Measurements from ENCODE around the gene DNAJB6.

The DNAJB6 gene

GRCh38 chr7:157366722-157367121 lies 29.9 kb downstream of the DNAJB6 start:
- no peak for TF ChIP-seq CREB5 (CRISPR knock-in tag; IDR thresholded peaks at IDR 0.05; ENCODE audit: low read depth)
- no peak for TF ChIP-seq ZNF8 (CRISPR knock-in tag; IDR thresholded peaks at IDR 0.05)
- no peak for TF ChIP-seq CSDC2 (CRISPR knock-in tag; IDR thresholded peaks at IDR 0.05)
- no peak for TF ChIP-seq PPARA (CRISPR knock-in tag; IDR thresholded peaks at IDR 0.05; ENCODE audit: borderline replicate concordance)
- TF ChIP-seq ISL1 (CRISPR knock-in tag; IDR thresholded peaks at IDR 0.05): no peak
- no peak for TF ChIP-seq SNAI2 (CRISPR knock-in tag; IDR thresholded peaks at IDR 0.05)
- TF ChIP-seq OSR1 (CRISPR knock-in tag; IDR thresholded peaks at IDR 0.05): no peak
- no peak for TF ChIP-seq CSRNP3 (CRISPR knock-in tag; IDR thresholded peaks at IDR 0.05)
- no peak for TF ChIP-seq ZNF565 (CRISPR knock-in tag; conservative IDR thresholded peaks at IDR 0.05; ENCODE audit: low read depth)
- TF ChIP-seq ESRRG (CRISPR knock-in tag; IDR thresholded peaks at IDR 0.05): no peak
- no peak for TF ChIP-seq GLIS3 (CRISPR knock-in tag; IDR thresholded peaks at IDR 0.05)
- no peak for TF ChIP-seq ZFP3 (CRISPR knock-in tag; IDR thresholded peaks at IDR 0.05)
- TF ChIP-seq BACH2 (CRISPR knock-in tag; IDR thresholded peaks at IDR 0.05; ENCODE audit: borderline replicate concordance): no peak
- TF ChIP-seq ARNTL (CRISPR knock-in tag; IDR thresholded peaks at IDR 0.05; ENCODE audit: borderline replicate concordance, low read depth): no peak
- TF ChIP-seq ZNF70 (CRISPR knock-in tag; IDR thresholded peaks at IDR 0.05): no peak
- TF ChIP-seq ZFP30 (CRISPR knock-in tag; IDR thresholded peaks at IDR 0.05): no peak
- no peak for TF ChIP-seq POU6F1 (CRISPR knock-in tag; IDR thresholded peaks at IDR 0.05; ENCODE audit: borderline replicate concordance, low read depth)
- no peak for TF ChIP-seq TOX (CRISPR knock-in tag; IDR thresholded peaks at IDR 0.05; ENCODE audit: borderline replicate concordance)
- no peak for TF ChIP-seq ZC3H10 (CRISPR knock-in tag; IDR thresholded peaks at IDR 0.05)
- no peak for TF ChIP-seq TSHZ2 (CRISPR knock-in tag; IDR thresholded peaks at IDR 0.05)
- ATAC-seq: no peak

GRCh38 chr7:157368955-157369354 lies 32.2 kb downstream of the DNAJB6 start:
- TF ChIP-seq ZC3H10 (CRISPR knock-in tag; IDR thresholded peaks at IDR 0.05) (no peak), ZNF565 (CRISPR knock-in tag; conservative IDR thresholded peaks at IDR 0.05; ENCODE audit: low read depth) (no peak)
- ATAC-seq: no peak

GRCh38 chr7:157370742-157371141 lies 33.9 kb downstream of the DNAJB6 start:
- TF ChIP-seq ISL1 (CRISPR knock-in tag; IDR thresholded peaks at IDR 0.05) (no peak), CSRNP3 (CRISPR knock-in tag; IDR thresholded peaks at IDR 0.05) (no peak)
- no peak for ATAC-seq

- TF ChIP-seq TSHZ2 (CRISPR knock-in tag; IDR thresholded peaks at IDR 0.05) (no peak), OSR1 (CRISPR knock-in tag; IDR thresholded peaks at IDR 0.05) (no peak), PATZ1 (CRISPR knock-in tag; IDR thresholded peaks at IDR 0.05; ENCODE audit: borderline replicate concordance) (no peak), ISL1 (CRISPR knock-in tag; IDR thresholded peaks at IDR 0.05) (no peak), ZC3H10 (CRISPR knock-in tag; IDR thresholded peaks at IDR 0.05) (no peak), ZFP30 (CRISPR knock-in tag; IDR thresholded peaks at IDR 0.05) (no peak)
These were observed 34.5 kb downstream of the DNAJB6 start for GRCh38 chr7:157371296-157371695.

More at GRCh38 chr7:157371296-157371695, 34.5 kb downstream of the DNAJB6 start:
- ATAC-seq: no peak

Measured in SK-N-SH treated with all-trans-retinoic acid at 6 μM for 48 hours (cell line).